GM12878 (cell line): ENCODE results near the gene STXBP5. TPM values are rescaled to one million over a fixed set of nuclear protein-coding genes. Genes with fewer than 3 reads are reported as not detected.

Experiments
- ATAC-seq: fragments of 200-7000 bp; cut with Tn5 transposase; 3 replicates; pipeline ENCODE4 v1.9.1; 2020; ENCODE audit warnings: mild to moderate bottlenecking, moderate library complexity
- BruUV-seq: library from RNA; stranded (reverse); fragments of 400-500 nt; replicated peaks from 2 replicates; lab custom pipeline; 2021; lab: Mats Ljungman, UMichigan
- CTCF ChIA-PET: fragments of 300-600 bp; sonication (Branson Sonifier 250); formaldehyde crosslinking; extraction: SDS; loops from one replicate; lab custom pipeline; 2021; ENCODE audit warnings: inconsistent platforms; lab: Yijun Ruan, JAX
- POLR2A ChIA-PET: fragments of 350-600 bp; formaldehyde crosslinking; extraction: SDS; loops from one replicate; lab custom pipeline; 2021; ENCODE audit warnings: inconsistent platforms; lab: Charles Lee
- RAD21 ChIA-PET: fragments of 300-600 bp; sonication (Branson Sonifier 250); formaldehyde crosslinking; loops from one replicate; lab custom pipeline; 2023; ENCODE audit warnings: antibody characterized with exemption; ENCODE audit not compliant: unreplicated experiment; lab: Charles Lee
- SMC1A ChIA-PET: fragments of 300-600 bp; sonication (Branson Sonifier 250); formaldehyde crosslinking; loops from one replicate; lab custom pipeline; 2023; ENCODE audit not compliant: unreplicated experiment, uncharacterized antibody; lab: Charles Lee
- DNase-seq: peaks from one replicate; pipeline ENCODE4 v3.0.0-alpha.2; 2011; ENCODE audit warnings: low read depth, low spot score
- FAIRE-seq: peaks from 3 replicates; lab custom pipeline; 2011; peaks lifted over from hg19 to GRCh38; lab: Jason Lieb, UNC
- H2AFZ ChIP-seq: 2 replicates; pipeline ENCODE4 v1.6.0; 2011; ENCODE audit warnings: low read depth, low read length, control low read depth; ENCODE audit not compliant: control insufficient read depth
- H3K27ac ChIP-seq: 2 replicates; pipeline ENCODE4 v1.5.1; 2011; ENCODE audit warnings: control low read depth; ENCODE audit not compliant: control insufficient read depth, insufficient read depth
- H3K27me3 ChIP-seq, 2 experiments: replicated peaks in 1 of 2; 2 replicates each; pipeline versions ENCODE4 v1.6.0 to v1.6.1; 2011; ENCODE audit warnings: low read length in 1 of 2; ENCODE audit not compliant: control insufficient read depth in 2 of 2, insufficient read depth in 2 of 2
- H3K36me3 ChIP-seq, 2 experiments: 2 replicates each; pipeline ENCODE4 v1.5.1; 2011; ENCODE audit warnings: low read length in 1 of 2; ENCODE audit not compliant: control insufficient read depth in 2 of 2, insufficient read depth in 2 of 2
- H3K4me1 ChIP-seq: 2 replicates; pipeline ENCODE4 v1.6.1; 2011; ENCODE audit warnings: mild to moderate bottlenecking, low read length, moderate library complexity, mixed read lengths; ENCODE audit not compliant: control insufficient read depth, insufficient read depth
- H3K4me2 ChIP-seq: 2 replicates; pipeline ENCODE4 v1.6.0; 2011; ENCODE audit warnings: control low read depth; ENCODE audit not compliant: control insufficient read depth, insufficient read depth
- H3K4me3 ChIP-seq: fragments of 200-600 bp; sonication (generic); 2 replicates; pipeline ENCODE4 v1.5.1; 2016
- H3K79me2 ChIP-seq: 2 replicates; pipeline ENCODE4 v1.6.0; 2011; ENCODE audit warnings: low read length; ENCODE audit not compliant: control insufficient read depth, insufficient read depth
- H3K9ac ChIP-seq: 2 replicates; pipeline ENCODE4 v1.8.0; 2011; ENCODE audit warnings: low read length, control low read depth, mixed read lengths; ENCODE audit not compliant: control insufficient read depth, insufficient read depth
- H3K9me3 ChIP-seq: replicated peaks from 3 replicates; pipeline ENCODE4 v1.5.1; 2011; ENCODE audit warnings: mild to moderate bottlenecking, low read length; ENCODE audit not compliant: control insufficient read depth, insufficient read depth
- H4K20me1 ChIP-seq: 2 replicates; pipeline ENCODE4 v1.6.0; 2011; ENCODE audit not compliant: control insufficient read depth, insufficient read depth
- CHD2 ChIP-seq: IDR thresholded peaks from 2 replicates; pipeline ENCODE4 v1.6.1; 2011; ENCODE audit warnings: low read depth, low read length, improper control_type of control experiment, borderline replicate concordance
- DPF2 ChIP-seq: fragments of 450-650 bp; IDR thresholded peaks from 2 replicates; pipeline ENCODE4 v1.6.1; 2017; ENCODE audit warnings: mild to moderate bottlenecking
- EGR1 ChIP-seq, 2 experiments: IDR thresholded peaks; 1 replicate in 1 of 2; 2 replicates in 1 of 2; pipeline ENCODE4 v1.6.1; 2011 to 2012; ENCODE audit warnings: low read depth in 2 of 2, low read length in 2 of 2, borderline replicate concordance in 1 of 2, mild to moderate bottlenecking in 1 of 2, moderate library complexity in 1 of 2
- GABPA ChIP-seq: IDR thresholded peaks from 2 replicates; pipeline ENCODE4 v1.6.1; 2014; ENCODE audit warnings: antibody characterized with exemption, low read depth, mild to moderate bottlenecking, inconsistent platforms
- HDAC6 ChIP-seq: fragments of 200-600 bp; sonication (generic); IDR thresholded peaks from one replicate; pipeline ENCODE4 v1.8.0; 2017; ENCODE audit warnings: antibody characterized with exemption; ENCODE audit not compliant: unreplicated experiment
- IKZF1 ChIP-seq: fragments of 450-650 bp; conservative IDR thresholded peaks from 2 replicates; pipeline ENCODE4 v1.6.1; 2017; ENCODE audit warnings: antibody characterized with exemption, mild to moderate bottlenecking
- IKZF2 ChIP-seq, 2 experiments: fragments of 450-650 bp; IDR thresholded peaks; 2 replicates each; pipeline ENCODE4 v1.6.1; 2017; ENCODE audit warnings: mild to moderate bottlenecking in 2 of 2, moderate library complexity in 2 of 2
- IRF4 ChIP-seq: IDR thresholded peaks from 2 replicates; pipeline ENCODE4 v1.6.1; 2011; ENCODE audit warnings: low read depth, low read length
- IRF5 ChIP-seq: fragments of 450-650 bp; IDR thresholded peaks from 2 replicates; pipeline ENCODE4 v1.6.1; 2017; ENCODE audit warnings: borderline replicate concordance
- MXI1 ChIP-seq: fragments of 150-350 bp; IDR thresholded peaks from 2 replicates; pipeline ENCODE4 v1.6.1; 2011; ENCODE audit warnings: low read depth, mild to moderate bottlenecking, inconsistent platforms, low read length, improper control_type of control experiment
- RUNX3 ChIP-seq: IDR thresholded peaks from 2 replicates; pipeline ENCODE4 v1.6.1; 2012; ENCODE audit warnings: low read length, inconsistent platforms
- SMC3 ChIP-seq: IDR thresholded peaks from 2 replicates; pipeline ENCODE4 v1.6.1; 2011; ENCODE audit warnings: low read length, improper control_type of control experiment, borderline replicate concordance
- TARDBP ChIP-seq: IDR thresholded peaks from 2 replicates; pipeline ENCODE4 v1.6.1; 2016; ENCODE audit warnings: borderline replicate concordance
- WGBS: methylation state at CpG from one replicate; pipeline ENCODE4 v1.1.6; 2016; ENCODE audit warnings: low lambda C conversion rate; ENCODE audit not compliant: insufficient replicate concordance, insufficient coverage; ENCODE audit errors: missing lambda C conversion rate; 5-methylcytosine and 5-hydroxymethylcytosine counted together
- in situ Hi-C: fragments of 300-500 bp; cut with MboI; formaldehyde crosslinking; loops from 9 replicates; pipeline ENCODE4 v1.14.3; 2018; ENCODE audit warnings: mixed read lengths
- intact Hi-C: fragments of 100-400 bp; cut with micrococcal nuclease; formaldehyde crosslinking; loops from one replicate; pipeline ENCODE4 v1.14.2; 2022; ENCODE audit not compliant: unreplicated experiment
- polyA plus RNA-seq, 11 experiments: library from polyadenylated mRNA; depleted of rRNA in 4 of 11; unstranded in 6 of 11; stranded (reverse) in 5 of 11; fragments of >200 nt; fragmentation: Nextera tagmentation in 4 of 11; fragmentation: Illumina TruSeq in 1 of 11; extraction: Ambion mirVana in 4 of 11; extraction: Trizol in 1 of 11; gene quantifications; 1 replicate in 1 of 11; 2 replicates in 10 of 11; pipeline versions ENCODE4 v1.2.1 to v1.2.3, GENCODE V29; 2011 to 2016; ENCODE audit warnings: inconsistent platforms in 2 of 11, missing spikeins in 2 of 11, low read depth in 1 of 11
- total RNA-seq, 4 experiments: library from RNA; depleted of rRNA in 3 of 4; stranded (reverse); fragments of >200 nt in 3 of 4; fragmentation: Illumina TruSeq in 1 of 4; extraction: Trizol in 1 of 4; gene quantifications; 2 replicates each; pipeline versions ENCODE4 v1.2.1 to v1.2.3, GENCODE V29; 2013 to 2021
- TF ChIP-seq, protein P1 (sequence below): fragments of 450-650 bp; formaldehyde crosslinking; IDR thresholded peaks from 2 replicates; pipeline ENCODE4 v1.4.0; 2022; ENCODE audit warnings: mild to moderate bottlenecking, moderate library complexity
- TF ChIP-seq, protein P2 (sequence below): fragments of 450-650 bp; IDR thresholded peaks from 2 replicates; pipeline ENCODE4 v1.6.1; 2017; ENCODE audit warnings: mild to moderate bottlenecking, low read depth, inconsistent platforms; ENCODE audit not compliant: poor library complexity, severe bottlenecking
- TF ChIP-seq, protein P3 (sequence below): IDR thresholded peaks from 2 replicates; pipeline ENCODE4 v1.6.1; 2012; ENCODE audit warnings: low read depth, low read length, improper control_type of control experiment

The STXBP5 gene
- total and polyA plus RNA-seq, 10 of the 15 experiments (the other 5 are each of a cell fraction or from before 2014, with no cell fraction given): 1.4 to 13.2 (median 8.4) TPM

- no peak for TF ChIP-seq MXI1
- no peak for TF ChIP-seq HDAC6
Observed at GRCh38 chr6:147190556-147190955, 13.7 kb upstream of the STXBP5 start (continued).

DNA sequence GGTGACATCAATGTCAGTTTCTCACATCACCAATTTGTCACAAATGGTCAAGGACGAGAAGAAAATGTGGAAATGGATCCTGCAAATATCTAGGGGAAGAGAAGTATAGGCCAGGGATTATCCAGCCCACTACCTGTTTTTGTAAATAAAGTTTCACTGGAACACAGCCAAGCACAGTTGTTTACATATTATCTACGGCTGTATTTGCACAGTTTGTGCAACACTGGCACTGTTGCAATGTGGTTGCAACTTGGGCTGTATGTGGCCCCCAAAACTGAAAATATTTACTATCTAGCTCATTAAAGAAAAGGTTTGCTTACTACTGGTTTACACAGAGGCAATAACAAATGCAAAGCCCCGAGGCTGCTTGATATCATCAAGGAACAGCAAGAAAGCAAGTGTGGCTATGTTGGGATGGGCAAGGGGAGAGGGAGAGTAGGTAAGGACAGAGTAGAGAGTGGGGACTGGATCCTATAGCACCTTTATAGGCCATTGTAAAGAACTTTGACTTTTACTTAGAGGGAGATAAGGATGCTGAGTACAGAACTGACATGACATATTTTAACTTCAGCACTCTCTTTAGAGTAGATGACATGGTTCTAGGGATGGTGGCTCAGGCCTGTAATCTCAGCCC, 11.8 kb upstream of the STXBP5 start:
- Histone ChIP-seq H3K79me2 (no peaks in the 10 kb centered on the region), H4K20me1 (no peaks in the 10 kb centered on the region), H3K27me3 (no peaks in the 10 kb centered on the region)
- intact Hi-C loops: no loop called here
- SMC1A ChIA-PET: no interaction called here
- CTCF ChIA-PET: no interaction called here
- POLR2A ChIA-PET: no interaction called here
- no peak for TF ChIP-seq CHD2
- no peak for TF ChIP-seq TARDBP
- TF ChIP-seq SMC3: no peak
- TF ChIP-seq IRF5: no peak
- no peak for TF ChIP-seq IRF4
- TF ChIP-seq IKZF2 (IDR thresholded peaks at IDR 0.05): no peak
- TF ChIP-seq, protein P1, sequence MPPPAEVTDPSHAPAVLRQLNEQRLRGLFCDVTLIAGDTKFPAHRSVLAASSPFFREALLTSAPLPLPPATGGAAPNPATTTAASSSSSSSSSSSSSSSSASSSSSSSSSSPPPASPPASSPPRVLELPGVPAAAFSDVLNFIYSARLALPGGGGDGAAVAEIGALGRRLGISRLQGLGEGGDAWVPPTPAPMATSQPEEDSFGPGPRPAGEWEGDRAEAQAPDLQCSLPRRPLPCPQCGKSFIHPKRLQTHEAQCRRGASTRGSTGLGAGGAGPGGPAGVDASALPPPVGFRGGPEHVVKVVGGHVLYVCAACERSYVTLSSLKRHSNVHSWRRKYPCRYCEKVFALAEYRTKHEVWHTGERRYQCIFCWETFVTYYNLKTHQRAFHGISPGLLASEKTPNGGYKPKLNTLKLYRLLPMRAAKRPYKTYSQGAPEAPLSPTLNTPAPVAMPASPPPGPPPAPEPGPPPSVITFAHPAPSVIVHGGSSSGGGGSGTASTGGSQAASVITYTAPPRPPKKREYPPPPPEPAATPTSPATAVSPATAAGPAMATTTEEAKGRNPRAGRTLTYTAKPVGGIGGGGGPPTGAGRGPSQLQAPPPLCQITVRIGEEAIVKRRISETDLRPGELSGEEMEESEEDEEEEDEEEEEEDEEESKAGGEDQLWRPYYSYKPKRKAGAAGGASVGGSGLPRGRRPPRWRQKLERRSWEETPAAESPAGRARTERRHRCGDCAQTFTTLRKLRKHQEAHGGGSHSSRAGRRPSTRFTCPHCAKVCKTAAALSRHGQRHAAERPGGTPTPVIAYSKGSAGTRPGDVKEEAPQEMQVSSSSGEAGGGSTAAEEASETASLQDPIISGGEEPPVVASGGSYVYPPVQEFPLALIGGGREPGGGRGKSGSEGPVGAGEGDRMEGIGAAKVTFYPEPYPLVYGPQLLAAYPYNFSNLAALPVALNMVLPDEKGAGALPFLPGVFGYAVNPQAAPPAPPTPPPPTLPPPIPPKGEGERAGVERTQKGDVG: no peak
- TF ChIP-seq GABPA: no peak
- TF ChIP-seq, protein P2, sequence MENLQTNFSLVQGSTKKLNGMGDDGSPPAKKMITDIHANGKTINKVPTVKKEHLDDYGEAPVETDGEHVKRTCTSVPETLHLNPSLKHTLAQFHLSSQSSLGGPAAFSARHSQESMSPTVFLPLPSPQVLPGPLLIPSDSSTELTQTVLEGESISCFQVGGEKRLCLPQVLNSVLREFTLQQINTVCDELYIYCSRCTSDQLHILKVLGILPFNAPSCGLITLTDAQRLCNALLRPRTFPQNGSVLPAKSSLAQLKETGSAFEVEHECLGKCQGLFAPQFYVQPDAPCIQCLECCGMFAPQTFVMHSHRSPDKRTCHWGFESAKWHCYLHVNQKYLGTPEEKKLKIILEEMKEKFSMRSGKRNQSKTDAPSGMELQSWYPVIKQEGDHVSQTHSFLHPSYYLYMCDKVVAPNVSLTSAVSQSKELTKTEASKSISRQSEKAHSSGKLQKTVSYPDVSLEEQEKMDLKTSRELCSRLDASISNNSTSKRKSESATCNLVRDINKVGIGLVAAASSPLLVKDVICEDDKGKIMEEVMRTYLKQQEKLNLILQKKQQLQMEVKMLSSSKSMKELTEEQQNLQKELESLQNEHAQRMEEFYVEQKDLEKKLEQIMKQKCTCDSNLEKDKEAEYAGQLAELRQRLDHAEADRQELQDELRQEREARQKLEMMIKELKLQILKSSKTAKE: no peak
- TF ChIP-seq DPF2: no peak
- TF ChIP-seq, protein P3, sequence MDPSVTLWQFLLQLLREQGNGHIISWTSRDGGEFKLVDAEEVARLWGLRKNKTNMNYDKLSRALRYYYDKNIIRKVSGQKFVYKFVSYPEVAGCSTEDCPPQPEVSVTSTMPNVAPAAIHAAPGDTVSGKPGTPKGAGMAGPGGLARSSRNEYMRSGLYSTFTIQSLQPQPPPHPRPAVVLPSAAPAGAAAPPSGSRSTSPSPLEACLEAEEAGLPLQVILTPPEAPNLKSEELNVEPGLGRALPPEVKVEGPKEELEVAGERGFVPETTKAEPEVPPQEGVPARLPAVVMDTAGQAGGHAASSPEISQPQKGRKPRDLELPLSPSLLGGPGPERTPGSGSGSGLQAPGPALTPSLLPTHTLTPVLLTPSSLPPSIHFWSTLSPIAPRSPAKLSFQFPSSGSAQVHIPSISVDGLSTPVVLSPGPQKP: no peak
- TF ChIP-seq EGR1 (IDR thresholded peaks at IDR 0.05; ENCODE audit: borderline replicate concordance in 1 of 2, low read depth in 2 of 2, low read length in 2 of 2): no peak
- TF ChIP-seq RUNX3: no peak
- TF ChIP-seq IKZF1: no peak
- TF ChIP-seq, all 136 proteins: peak for 0
- Histone ChIP-seq H3K27ac (no peak overlapping the region), H3K4me2 (no peak overlapping the region), H3K36me3 (no peaks in the 10 kb centered on the region), H3K4me3 (no peak overlapping the region), H2AFZ (no peak overlapping the region), H3K9me3 (no peaks in the 10 kb centered on the region), H3K4me1 (no peaks in the 10 kb centered on the region), H3K9ac (no peak overlapping the region)
- 47% methylated on average over 3 of the region's 3 CpGs for WGBS
- in situ Hi-C loops: no loop called here
- DNase-seq (no peak), FAIRE-seq (no peak), ATAC-seq (no peak)
- RAD21 ChIA-PET: no interaction called here
- BruUV-seq: no TSS peak
